T47D (cell line): ENCODE measurements around the gene EEF2K.
"Not testable (repeated sequence)": the region's sequence is repeated elsewhere in the genome, so short reads cannot be mapped to it uniquely, and the experiment has no call there.

Experiments used
- DNase-seq, 2 experiments: peaks; one replicate each; pipeline versions ENCODE4 v3.0.0 to v3.0.0-alpha.2; 2011 to 2012; ENCODE audit warnings: low read depth in 1 of 2, low spot score in 1 of 2
- JUND ChIP-seq: IDR thresholded peaks from 2 replicates; pipeline ENCODE4 v1.6.1; 2012; ENCODE audit warnings: low read depth
- in situ Hi-C: cut with HindIII; loops from 2 replicates; pipeline ENCODE4 v1.10.0; 2016; ENCODE audit warnings: low sequenced_read_pairs, low pct_unique_long_range_greater_than_20kb

The EEF2K gene

DNA sequence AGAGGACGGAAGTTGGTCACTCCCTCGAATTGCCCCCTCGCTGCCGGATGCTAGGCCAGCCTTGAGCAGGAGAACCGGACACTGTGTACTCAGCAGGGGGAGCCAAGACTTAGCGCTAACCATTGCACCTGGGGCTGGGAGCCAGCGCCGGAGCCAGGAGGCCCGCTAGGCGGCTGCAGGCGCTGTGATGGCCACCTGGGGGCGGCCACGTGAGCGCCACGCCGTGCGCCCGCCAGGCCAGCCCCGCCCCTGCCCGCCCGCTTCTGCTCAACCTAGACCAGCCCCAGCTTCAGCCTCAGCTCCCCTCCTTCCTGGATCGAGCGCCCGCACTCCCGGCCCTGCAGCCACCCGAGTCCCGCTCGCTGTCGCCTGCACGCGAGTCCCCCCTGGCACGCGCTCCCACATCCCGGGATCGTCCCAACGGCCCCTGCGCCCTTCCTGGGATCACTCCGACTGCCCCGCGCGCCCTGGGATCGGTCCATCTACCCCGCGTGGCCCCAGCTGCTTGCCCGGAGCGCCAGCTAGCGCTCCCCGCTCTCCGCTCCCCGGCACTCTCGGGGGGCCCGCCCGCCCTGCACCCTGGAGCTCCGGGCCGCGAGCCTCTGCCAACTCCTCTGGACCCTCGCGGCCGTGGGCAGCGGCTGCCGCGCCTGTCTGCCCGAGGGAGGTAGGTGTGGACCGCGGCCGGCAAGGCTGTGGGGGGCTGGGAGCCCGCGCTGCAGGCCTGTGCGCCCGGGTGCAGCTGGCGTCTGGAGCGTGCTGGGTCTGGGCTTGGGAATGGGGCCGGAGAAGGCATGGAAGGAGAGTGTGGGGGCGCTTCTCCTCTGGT lies at the start of gene EEF2K:
Gene EEF2K (plus strand): TSS at position 266 of the 829 bp plus-strand sequence. CDS start 19,452 bp downstream, outside the sequence.
- TF ChIP-seq JUND: no peak
- in situ Hi-C loops: no loop called here
- DNase-seq: peak; percentile 93 to 97

DNA sequence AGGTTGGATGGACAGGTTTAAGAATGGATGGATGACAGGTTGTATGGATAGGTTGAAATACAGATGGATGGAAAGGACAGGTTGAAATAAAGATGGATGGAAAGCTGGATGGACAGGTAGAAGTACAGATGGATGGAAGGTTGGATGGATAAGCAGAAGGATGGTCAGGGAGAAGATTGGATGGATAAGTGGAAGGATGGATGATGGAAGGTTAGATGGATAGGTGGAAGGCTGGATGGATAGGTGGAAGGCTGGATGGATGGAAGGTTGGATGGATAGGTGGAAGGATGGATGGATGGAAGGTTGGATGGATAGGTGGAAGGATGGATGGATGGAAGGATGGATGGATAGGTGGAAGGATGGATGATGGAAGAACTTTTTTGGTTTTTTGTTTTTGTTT lies 44.7 kb upstream of the EEF2K start:
- in situ Hi-C loops: no loop called here
- no peak for DNase-seq
- TF ChIP-seq JUND: no peak

DNA sequence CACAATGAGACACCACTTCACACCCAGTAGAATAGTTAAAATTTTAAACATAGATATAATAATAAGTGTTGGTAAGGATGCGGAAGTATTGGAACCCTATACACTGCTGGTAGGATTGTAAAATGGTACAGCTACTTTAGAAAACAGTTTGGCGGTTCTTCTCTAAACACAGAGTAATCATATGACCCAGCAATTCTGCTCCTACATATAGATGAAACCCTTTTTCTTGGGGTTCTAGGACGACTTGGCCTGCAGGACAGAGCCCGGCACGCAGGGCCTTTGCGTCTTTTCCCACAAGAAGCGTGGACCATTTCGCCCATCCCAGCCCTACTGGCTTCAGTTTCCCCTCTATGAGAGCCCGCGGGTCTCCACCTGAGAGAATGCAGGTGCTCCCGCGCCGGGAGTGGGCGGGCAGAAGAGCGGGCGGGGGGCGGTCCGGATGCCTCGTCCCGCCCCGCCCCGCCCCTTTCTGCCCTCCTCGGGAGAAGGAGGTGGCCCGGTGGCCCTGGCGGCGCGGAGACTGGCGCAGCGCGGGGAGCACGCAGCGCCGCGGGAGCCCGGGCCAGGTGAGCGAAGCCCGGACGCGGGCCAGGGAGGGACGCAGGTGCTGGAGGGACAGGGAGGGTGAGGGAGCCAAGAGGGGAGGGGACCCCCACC lies 44.0 kb upstream of the EEF2K start, which contains the start of gene SDR42E2:
Gene SDR42E2 (plus strand): TSS at position 508 of the 657 bp plus-strand sequence. CDS start 3,077 bp downstream, outside the sequence.
- no peak for DNase-seq
- in situ Hi-C loops: no loop called here
- TF ChIP-seq JUND: no peak

- in situ Hi-C loops: no loop called here
- TF ChIP-seq JUND: no peak
- DNase-seq: no peak
These were observed 43.4 kb upstream of the EEF2K start for GRCh38 chr16:22162656-22163009.

GRCh38 chr16:22163806-22164205 lies 42.3 kb upstream of the EEF2K start:
- no peak for DNase-seq
- in situ Hi-C loops: no loop called here

GRCh38 chr16:22164482-22164881 lies 41.6 kb upstream of the EEF2K start:
- no peak for DNase-seq
- no peak for TF ChIP-seq JUND
- in situ Hi-C loops: no loop called here

More at GRCh38 chr16:22163806-22164205, 42.3 kb upstream of the EEF2K start:
- TF ChIP-seq JUND: no peak

DNA sequence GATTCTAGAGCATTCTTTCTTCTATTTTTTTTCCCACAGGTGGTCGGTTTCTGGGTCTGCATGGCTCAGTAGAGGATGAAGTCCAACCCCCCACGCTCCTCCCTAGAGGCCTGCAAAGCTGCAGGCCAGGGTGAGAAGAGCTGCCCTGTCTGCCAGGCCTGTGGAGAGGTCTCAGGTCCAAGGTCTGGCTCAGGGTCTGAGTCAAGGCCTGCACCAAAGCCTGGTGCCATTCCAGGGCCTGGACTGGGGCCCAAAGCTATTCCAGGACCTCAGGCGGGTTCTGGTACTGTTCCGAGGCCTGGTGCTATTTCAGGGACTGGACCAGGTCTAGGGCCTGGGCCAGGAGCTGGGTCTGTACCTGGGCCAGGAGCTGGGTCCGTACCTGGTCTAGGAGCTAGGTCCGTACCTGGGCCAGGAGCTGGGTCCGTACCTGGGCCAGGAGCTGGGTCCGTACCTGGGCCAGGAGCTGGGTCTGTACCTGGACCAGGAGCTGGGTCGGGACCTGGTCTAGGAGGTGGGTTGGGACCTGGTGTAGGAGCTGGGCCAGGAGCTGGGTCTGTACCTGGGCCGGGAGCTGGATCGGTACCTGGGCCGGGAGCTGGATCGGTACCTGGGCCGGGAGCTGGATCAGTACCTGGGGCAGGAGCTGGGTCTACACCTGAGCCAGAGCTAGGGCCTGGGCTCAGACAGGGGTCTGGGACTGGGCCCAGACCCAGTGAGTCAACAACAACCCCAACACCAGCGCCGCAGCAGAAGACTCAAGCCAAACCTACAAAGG lies 40.4 kb upstream of the EEF2K start:
- in situ Hi-C loops: no loop called here
- DNase-seq: no peak
- no peak for TF ChIP-seq JUND

GRCh38 chr16:22171953-22172352 lies 34.1 kb upstream of the EEF2K start:
- no peak for TF ChIP-seq JUND
- DNase-seq: no peak
- in situ Hi-C loops: no loop called here

- in situ Hi-C loops, DNase-seq: not testable (repeated sequence)
These were observed 33.4 kb upstream of the EEF2K start for GRCh38 chr16:22172642-22173041.

DNA sequence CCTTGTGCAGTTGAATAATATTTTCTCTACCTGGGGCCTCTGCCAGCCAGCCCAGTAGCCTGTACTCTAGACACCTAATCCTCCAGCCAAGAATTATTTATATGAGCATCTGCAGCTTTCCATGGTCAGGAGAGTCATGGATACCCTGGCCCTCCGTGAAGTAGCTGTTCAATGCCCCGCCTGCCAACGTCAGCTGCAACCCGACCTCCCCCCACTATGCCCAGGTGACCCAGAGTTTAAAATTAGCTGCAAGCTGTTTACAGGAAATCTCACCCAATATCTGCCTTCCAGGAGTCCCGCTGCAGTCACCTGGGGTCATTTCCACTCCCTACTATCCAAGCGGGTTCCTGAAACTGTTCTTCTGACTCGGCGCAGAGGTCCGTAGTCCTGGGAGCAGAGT lies 31.4 kb upstream of the EEF2K start:
- no peak for DNase-seq
- no peak for TF ChIP-seq JUND
- in situ Hi-C loops: no loop called here

DNA sequence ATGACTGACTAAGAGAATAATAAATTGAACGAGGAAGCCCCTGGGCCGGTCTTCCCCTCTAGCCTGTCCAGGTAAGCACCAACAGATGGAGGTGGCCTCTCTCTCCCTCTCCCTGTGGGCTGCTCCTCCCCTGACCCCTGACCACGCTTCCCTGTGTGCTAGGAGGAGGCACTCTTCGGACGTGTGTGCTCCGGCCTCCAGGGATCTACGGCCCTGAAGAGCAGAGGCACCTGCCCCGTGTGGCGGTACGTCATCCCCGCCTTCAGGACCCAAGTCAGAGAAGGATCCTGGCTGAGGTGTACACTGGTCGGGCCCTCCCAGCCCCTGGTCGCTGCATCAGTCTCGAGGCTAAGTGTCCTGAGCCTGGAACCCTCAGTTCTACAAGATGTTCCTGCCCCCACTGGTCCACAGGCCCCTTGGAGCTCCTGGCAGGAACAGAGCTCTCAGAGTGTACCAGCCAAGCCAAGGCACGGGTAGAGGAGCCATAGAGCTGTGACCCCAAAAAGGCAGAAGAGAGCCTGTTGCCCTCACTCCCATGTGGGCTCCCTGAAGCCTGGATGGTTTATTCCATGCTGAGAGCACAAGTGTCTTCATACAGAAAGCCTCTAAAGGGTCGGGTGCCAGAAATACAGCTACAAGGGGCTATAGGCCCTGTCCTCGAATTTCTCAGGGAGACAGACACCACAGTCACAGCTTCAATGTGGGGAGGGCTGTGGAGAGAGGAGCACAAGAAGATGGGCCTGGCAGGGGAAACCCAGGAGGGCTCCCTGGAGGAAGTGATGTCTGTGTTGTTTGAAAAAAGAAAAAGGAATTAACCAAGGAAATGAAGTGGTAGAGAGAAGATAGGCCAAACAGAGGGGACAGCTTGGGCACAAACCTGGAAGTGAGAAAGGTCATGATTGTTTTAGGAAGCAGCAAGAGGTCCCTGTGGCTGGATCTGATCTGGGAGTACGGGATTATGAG lies 27.8 kb upstream of the EEF2K start:
- TF ChIP-seq JUND: no peak
- no peak for DNase-seq
- in situ Hi-C loops: no loop called here

- TF ChIP-seq JUND: no peak
- no peak for DNase-seq
- in situ Hi-C loops: no loop called here
These were observed 24.7 kb upstream of the EEF2K start for GRCh38 chr16:22181426-22181825.
